ENCODE results near the gene SPAG4.

The SPAG4 gene

DNA sequence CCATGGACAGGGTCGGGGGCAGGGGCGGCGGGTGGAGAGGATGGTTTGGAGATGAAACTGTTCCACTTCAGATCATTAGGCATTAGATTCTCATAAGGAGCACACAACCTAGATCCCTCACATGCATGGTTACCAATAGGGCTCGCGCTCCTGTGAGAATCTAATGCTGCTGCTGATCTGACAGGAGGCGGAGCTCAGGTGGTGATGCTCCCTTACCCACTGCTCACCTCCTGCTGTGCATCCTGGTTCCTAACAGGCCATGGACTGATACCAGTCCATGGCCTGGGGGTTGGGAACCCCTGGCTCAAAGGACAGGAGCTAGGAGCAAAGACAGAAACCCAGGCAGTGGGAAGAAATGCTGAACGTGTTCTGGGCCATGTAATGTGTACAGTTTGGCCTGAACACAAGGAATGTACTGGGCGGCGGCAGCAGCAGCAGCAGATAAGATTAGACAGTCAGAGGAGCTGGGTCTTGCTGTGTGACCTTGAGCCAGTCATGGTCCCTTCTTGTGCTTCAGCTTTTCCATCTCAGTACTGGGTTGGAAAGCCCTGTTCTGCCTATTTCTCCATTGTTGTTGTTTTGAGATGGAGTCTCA, 4.7 kb upstream of the SPAG4 start:
- no peak for DNase-seq (ENCODE audit: low read depth)
- H3K4me3 ChIP-seq (ENCODE audit: low read depth, low read length): no peak overlapping the region
- in situ Hi-C loops (cut with HindIII; ENCODE audit: low sequenced_read_pairs): no loop called here
- TF ChIP-seq, protein P1, sequence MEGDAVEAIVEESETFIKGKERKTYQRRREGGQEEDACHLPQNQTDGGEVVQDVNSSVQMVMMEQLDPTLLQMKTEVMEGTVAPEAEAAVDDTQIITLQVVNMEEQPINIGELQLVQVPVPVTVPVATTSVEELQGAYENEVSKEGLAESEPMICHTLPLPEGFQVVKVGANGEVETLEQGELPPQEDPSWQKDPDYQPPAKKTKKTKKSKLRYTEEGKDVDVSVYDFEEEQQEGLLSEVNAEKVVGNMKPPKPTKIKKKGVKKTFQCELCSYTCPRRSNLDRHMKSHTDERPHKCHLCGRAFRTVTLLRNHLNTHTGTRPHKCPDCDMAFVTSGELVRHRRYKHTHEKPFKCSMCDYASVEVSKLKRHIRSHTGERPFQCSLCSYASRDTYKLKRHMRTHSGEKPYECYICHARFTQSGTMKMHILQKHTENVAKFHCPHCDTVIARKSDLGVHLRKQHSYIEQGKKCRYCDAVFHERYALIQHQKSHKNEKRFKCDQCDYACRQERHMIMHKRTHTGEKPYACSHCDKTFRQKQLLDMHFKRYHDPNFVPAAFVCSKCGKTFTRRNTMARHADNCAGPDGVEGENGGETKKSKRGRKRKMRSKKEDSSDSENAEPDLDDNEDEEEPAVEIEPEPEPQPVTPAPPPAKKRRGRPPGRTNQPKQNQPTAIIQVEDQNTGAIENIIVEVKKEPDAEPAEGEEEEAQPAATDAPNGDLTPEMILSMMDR (IDR thresholded peaks at IDR 0.05; ENCODE audit: low read depth, low read length, missing control alignments): no peak

DNA sequence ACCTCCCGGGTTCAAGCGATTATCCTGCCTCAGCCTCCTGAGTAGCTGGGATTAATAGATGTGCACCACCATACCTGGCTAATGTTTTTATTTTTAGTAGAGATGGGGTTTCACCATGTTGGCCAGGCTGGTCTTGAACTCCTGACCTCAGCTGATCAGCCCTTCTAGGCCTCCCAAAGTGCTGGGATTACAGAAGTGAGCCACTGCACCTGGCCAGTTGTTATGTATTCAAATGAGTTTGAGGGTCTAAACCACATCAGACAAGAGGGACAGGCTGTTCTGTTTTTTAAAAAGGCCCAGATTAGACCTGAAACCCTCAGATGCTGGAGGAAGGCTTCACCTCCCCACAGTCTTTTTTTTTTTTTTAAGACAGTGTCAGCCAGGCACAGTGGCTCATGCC, 4.1 kb upstream of the SPAG4 start:
- in situ Hi-C loops (cut with HindIII; ENCODE audit: low sequenced_read_pairs): no loop called here
- no peak for DNase-seq (ENCODE audit: low read depth)
- TF ChIP-seq, protein P1 (IDR thresholded peaks at IDR 0.05; ENCODE audit: low read depth, low read length, missing control alignments): no peak
- H3K4me3 ChIP-seq (ENCODE audit: low read depth, low read length): no peak overlapping the region

DNA sequence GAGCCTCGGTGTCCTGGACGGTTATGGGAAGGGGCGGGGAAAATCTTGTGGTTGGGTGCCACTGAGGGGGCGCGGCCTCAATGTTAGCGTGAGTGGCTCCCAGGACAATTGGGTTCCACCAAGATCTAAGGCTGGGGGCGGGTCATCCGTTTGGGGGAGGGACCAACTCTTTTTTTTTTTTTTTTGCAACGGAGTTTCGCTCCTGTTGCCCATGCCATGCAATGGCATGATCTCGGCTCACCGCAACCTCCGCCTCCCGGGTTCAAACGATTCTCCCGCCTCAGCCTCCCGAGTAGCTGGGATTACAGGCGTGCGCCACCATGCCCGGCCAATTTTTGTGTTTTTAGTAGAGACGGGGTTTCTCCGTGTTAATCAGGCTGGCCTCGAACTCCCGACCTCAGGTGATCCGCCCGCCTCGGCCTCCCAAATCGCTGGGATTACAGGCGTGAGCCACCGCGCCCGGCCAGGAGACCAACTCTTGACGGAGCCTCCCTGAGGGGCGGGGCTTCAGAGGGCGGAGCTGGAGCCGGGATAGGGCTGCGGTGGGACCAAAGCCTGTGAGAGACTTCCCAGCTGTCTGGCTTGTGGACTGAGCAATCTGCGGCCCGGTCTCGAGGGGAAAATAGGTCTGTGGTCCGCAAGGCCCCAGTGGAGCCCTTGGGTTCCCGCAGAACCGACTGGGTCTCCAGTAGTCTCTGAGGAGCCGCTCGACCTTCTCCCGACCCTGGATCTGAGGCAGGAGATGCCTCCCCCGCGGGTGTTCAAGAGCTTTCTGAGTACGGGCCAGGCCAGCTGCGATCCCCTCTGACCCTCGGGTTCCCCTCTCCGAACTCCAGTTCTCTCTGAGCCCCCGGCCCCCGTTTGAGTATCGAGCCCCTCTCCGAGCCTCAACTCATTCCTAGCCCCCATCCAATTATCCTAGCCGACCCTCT, 1.1 kb downstream of the SPAG4 start:
- TF ChIP-seq, protein P1 (IDR thresholded peaks at IDR 0.05; ENCODE audit: low read depth, low read length, missing control alignments): no peak
- in situ Hi-C loops (cut with HindIII; ENCODE audit: low sequenced_read_pairs): no loop called here
- DNase-seq (ENCODE audit: low read depth): peak; percentile 60
- H3K4me3 ChIP-seq (ENCODE audit: low read depth, low read length): peak overlapping the region; percentile 43

DNA sequence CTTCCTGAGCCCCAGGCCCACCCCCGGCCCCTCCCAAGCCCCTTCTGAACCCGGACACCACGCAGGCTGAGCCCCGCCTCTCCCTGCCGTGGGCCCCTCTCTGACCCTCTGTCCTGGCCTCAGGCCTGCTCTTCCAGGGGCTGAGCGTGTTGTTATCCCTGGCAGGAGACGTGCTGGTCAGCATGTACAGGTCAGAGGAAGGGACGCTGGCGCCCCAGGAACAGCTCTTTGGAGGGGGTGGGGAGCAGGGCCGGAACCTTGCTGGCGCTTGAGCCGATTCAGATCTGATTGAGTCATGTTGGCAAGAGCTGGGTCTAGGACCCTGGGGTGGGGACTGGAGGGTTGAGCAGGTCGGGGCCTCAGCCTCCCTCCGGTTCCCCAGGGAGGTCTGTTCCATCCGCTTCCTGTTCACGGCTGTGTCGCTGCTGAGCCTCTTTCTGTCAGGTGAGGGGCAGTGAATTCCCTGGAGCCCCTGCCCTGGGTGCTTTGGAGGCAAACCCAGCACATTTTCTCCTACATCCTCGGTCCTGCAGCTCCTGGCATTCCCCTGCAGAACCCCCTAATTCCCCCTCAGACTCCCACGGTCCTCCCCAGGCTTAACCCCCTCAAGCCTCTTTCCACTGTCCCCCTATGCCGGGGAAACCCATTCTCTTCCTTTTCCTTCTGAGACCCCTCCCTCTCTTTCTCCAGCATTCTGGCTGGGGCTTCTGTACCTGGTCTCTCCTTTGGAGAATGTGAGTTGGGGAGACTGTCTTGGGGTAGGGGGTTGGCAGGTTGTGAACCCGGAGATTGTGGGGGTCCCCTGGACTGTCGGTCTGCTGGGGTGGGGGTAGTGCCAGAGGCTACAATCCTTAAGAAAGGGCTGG, 2.0 kb downstream of the SPAG4 start:
- DNase-seq (ENCODE audit: low read depth): no peak
- peak overlapping the region; percentile 43 for H3K4me3 ChIP-seq (ENCODE audit: low read depth, low read length)
- TF ChIP-seq, protein P1 (IDR thresholded peaks at IDR 0.05; ENCODE audit: low read depth, low read length, missing control alignments): peak; percentile 53
- in situ Hi-C loops (cut with HindIII; ENCODE audit: low sequenced_read_pairs): no loop called here

DNA sequence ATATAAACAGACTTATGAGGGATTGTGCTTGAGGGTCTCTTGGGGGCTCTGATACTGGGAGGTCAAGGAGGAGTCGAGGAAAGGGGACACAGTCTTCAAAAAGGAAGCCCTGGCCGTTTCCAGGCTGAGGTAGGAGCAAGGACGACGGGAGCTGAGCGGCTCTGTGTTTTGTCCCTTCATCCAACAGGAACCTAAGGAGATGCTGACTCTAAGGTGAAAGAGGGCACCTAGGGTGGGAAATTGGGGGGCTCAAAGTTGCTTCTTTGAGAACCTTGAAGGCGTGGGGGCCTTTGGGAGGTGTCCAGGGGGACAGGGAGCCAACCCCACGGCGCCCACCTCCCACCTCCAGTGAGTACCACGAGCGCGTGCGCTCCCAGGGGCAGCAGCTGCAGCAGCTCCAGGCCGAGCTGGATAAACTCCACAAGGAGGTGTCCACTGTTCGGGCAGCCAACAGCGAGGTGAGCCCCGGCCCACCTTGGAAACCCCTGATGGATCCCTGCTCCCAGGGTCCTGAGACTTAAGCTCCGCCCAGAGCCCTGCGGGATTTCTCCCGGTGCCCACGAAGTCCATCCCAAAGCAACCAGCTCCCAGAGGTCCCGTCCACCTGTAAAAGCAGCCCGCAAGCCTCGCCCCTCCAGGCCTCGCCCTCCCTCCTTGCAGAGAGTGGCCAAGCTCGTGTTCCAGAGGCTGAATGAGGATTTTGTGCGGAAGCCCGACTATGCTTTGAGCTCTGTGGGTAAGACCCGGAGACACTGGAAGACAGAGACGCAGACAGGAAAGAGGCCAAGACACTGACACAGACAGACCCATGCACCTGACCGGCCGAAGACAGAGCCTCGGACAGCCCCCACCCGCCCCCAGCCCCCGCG, 2.9 kb downstream of the SPAG4 start:
- in situ Hi-C loops (cut with HindIII; ENCODE audit: low sequenced_read_pairs): no loop called here
- DNase-seq (ENCODE audit: low read depth): no peak
- H3K4me3 ChIP-seq (ENCODE audit: low read depth, low read length): peak overlapping the region; percentile 43
- TF ChIP-seq, protein P1 (IDR thresholded peaks at IDR 0.05; ENCODE audit: low read depth, low read length, missing control alignments): no peak
